SH-SY5Y (cell line): ENCODE data around the gene GDF7.

Experiments
- GATA2 ChIP-seq: IDR thresholded peaks from 2 replicates; pipeline ENCODE4 v1.6.1; 2011; ENCODE audit warnings: mild to moderate bottlenecking, low read depth, low read length
- GATA3 ChIP-seq: IDR thresholded peaks from 2 replicates; pipeline ENCODE4 v1.6.1; 2011; ENCODE audit warnings: low read depth, mild to moderate bottlenecking, low read length, moderate library complexity

DNA sequence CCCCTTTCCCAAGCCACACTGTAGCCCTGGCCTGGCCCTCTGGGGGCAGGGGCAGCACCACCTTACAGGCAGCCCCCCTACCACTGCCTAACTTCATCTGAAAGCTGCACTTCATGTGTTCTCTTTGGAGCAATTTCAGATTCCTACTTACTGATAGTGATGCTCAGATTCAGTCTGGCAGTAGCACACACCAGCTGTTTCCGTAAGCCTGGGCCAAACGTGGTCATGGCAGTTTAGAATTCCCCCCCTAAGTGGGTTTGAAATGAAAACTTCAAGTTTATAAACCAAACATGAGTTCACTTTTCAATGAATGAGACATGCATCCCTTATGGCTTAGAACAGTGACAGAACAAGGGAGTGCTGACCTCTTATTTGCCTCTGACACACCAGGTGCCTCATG, 29.4 kb downstream of the GDF7 start:
- TF ChIP-seq GATA3, result no peak
- no peak for TF ChIP-seq GATA2
